Renal pelvis (tissue), 4 donors: ENCODE data around the gene UBQLN4. TPM values are rescaled to one million over a fixed set of nuclear protein-coding genes. Genes with fewer than 3 reads are reported as not detected.

Experiments
- DNase-seq: peaks from one replicate; pipeline ENCODE4 v3.0.0-alpha.2; 2013
- polyA plus RNA-seq, 3 donors: library from polyadenylated mRNA; unstranded; fragments of 120-200 nt; gene quantifications; one replicate each; pipeline ENCODE4 v1.2.1, GENCODE V29; 2013; ENCODE audit not compliant: insufficient read length in 3 of 3

UBQLN4 gene
- polyA plus RNA-seq, 3 donors: 57.5 to 59.6 (median 58.5) TPM

GRCh38 chr1:156020293-156021092, 33.1 kb downstream of the UBQLN4 start, which contains the start of gene SSR2:
Gene SSR2, minus strand, starts transcription at chr1:156020951. Its CDS starts 784 bp downstream, at chr1:156020167.
- peak; percentile 93 for DNase-seq

GRCh38 chr1:156019946-156020292, 33.7 kb downstream of the UBQLN4 start:
- no peak for DNase-seq

GRCh38 chr1:156014829-156015228, 38.8 kb downstream of the UBQLN4 start:
- no peak for DNase-seq

GRCh38 chr1:156012051-156012817, 41.4 kb downstream of the UBQLN4 start:
- DNase-seq: no peak

GRCh38 chr1:156009404-156009803, 44.2 kb downstream of the UBQLN4 start:
- DNase-seq: no peak

- DNase-seq: no peak
Observed at GRCh38 chr1:156006666-156007376, 46.8 kb downstream of the UBQLN4 start.

- DNase-seq: no peak
Observed at GRCh38 chr1:156004843-156005584, 48.6 kb downstream of the UBQLN4 start.

GRCh38 chr1:156003923-156004188, 49.7 kb downstream of the UBQLN4 start:
- DNase-seq: no peak

- DNase-seq: no peak
Observed at GRCh38 chr1:156002188-156002911, 51.2 kb downstream of the UBQLN4 start.

- DNase-seq: no peak
Observed at GRCh38 chr1:156001662-156002171, 51.9 kb downstream of the UBQLN4 start.

- no peak for DNase-seq
Observed at GRCh38 chr1:156001021-156001661, 52.5 kb downstream of the UBQLN4 start.

- no peak for DNase-seq
Observed at GRCh38 chr1:155999964-156000363, 53.6 kb downstream of the UBQLN4 start.

- DNase-seq: no peak
Observed at GRCh38 chr1:155996166-155996565, 57.4 kb downstream of the UBQLN4 start.

- DNase-seq: no peak
Observed at GRCh38 chr1:155993595-155993994, 60.0 kb downstream of the UBQLN4 start.

GRCh38 chr1:155990005-155990739, 63.4 kb downstream of the UBQLN4 start:
- DNase-seq: no peak

GRCh38 chr1:155989242-155990004, 64.2 kb downstream of the UBQLN4 start:
- no peak for DNase-seq
